Colonic mucosa (tissue), 4 donors: Measurements from ENCODE around the gene CENPV. TPM values are rescaled to one million over a fixed set of nuclear protein-coding genes. Genes with fewer than 3 reads are reported as not detected.

ENCODE experiments used
- DNase-seq: peaks from one replicate; pipeline ENCODE4 v3.0.0-alpha.2; 2020
- H3K27ac ChIP-seq: fragments of 200-600 bp; one replicate; pipeline ENCODE4 v1.8.0; 2021
- H3K27me3 ChIP-seq: fragments of 200-600 bp; one replicate; pipeline ENCODE4 v1.8.0; 2021
- H3K36me3 ChIP-seq: fragments of 200-600 bp; one replicate; pipeline ENCODE4 v1.8.0; 2021
- H3K4me1 ChIP-seq: fragments of 200-600 bp; one replicate; pipeline ENCODE4 v1.8.0; 2021; ENCODE audit warnings: mild to moderate bottlenecking
- H3K4me3 ChIP-seq: fragments of 200-600 bp; one replicate; pipeline ENCODE4 v1.8.0; 2021
- H3K9ac ChIP-seq, 2 donors: one replicate each; pipeline ENCODE4 v1.7.0; 2013; ENCODE audit warnings: control low read depth in 2 of 2, low read depth in 2 of 2, low read length in 2 of 2
- H3K9me3 ChIP-seq: fragments of 200-600 bp; one replicate; pipeline ENCODE4 v1.8.0; 2021
- CTCF ChIP-seq: fragments of 200-600 bp; IDR thresholded peaks from one replicate; pipeline ENCODE4 v1.8.0; 2022; ENCODE audit warnings: antibody characterized with exemption, mild to moderate bottlenecking
- intact Hi-C: fragments of 100-400 bp; cut with DNase I; formaldehyde crosslinking; loops from one replicate; pipeline ENCODE4 v1.14.1; 2022
- total RNA-seq, 2 donors: library from RNA; stranded (reverse); fragmentation: NEBNext Ultra II Directional in 1 of 2; extraction: Animal tissue kit (Norgen Biotek cat#: 25700) in 1 of 2; gene quantifications; one replicate each; pipeline ENCODE4 v1.2.1, GENCODE V29; 2021
- donor health status: healthy.
- donor health status: DM: no; HTN: no; CAD: no.
- donor health status: DM: no; HTN: no; CAD: no.

Gene CENPV
- total RNA-seq, 2 donors from 2014 or later: 60.6 to 77.4 TPM

- H3K27ac ChIP-seq: no peak overlapping the region
- DNase-seq: no peak
Measured at GRCh38 chr17:16364625-16365024, 11.4 kb upstream of the CENPV start.

GRCh38 chr17:16363749-16364536 lies 10.7 kb upstream of the CENPV start:
- H3K4me3 ChIP-seq: no peak overlapping the region
- H3K9ac ChIP-seq: no peak overlapping the region
- peak; percentile 85 for DNase-seq
- H3K9me3 ChIP-seq: no peaks in the 10 kb centered on the region
- H3K27ac ChIP-seq: no peak overlapping the region
- no peaks in the 10 kb centered on the region for H3K36me3 ChIP-seq
- H3K27me3 ChIP-seq: no peaks in the 10 kb centered on the region
- no peaks in the 10 kb centered on the region for H3K4me1 ChIP-seq
- TF ChIP-seq CTCF: peak; percentile 90
- intact Hi-C loops: loop anchor here (10.0 kb wide), 2 partner anchors 51 to 161 kb away; partner anchors contain the start of gene TRPV2

More at GRCh38 chr17:16364625-16365024, 11.4 kb upstream of the CENPV start:
- Histone ChIP-seq H3K27me3 (no peaks in the 10 kb centered on the region), H3K36me3 (no peaks in the 10 kb centered on the region), H3K9ac (no peak overlapping the region), H3K4me1 (no peaks in the 10 kb centered on the region), H3K4me3 (no peak overlapping the region), H3K9me3 (no peaks in the 10 kb centered on the region)
- no peak for TF ChIP-seq CTCF
- intact Hi-C loops: loop anchor here (10.0 kb wide), 2 partner anchors 50 to 160 kb away; partner anchors contain the start of gene TRPV2

GRCh38 chr17:16361874-16362273 lies 8.6 kb upstream of the CENPV start:
- Histone ChIP-seq H3K4me1 (no peaks in the 10 kb centered on the region), H3K27me3 (no peaks in the 10 kb centered on the region), H3K9ac (no peak overlapping the region), H3K9me3 (no peaks in the 10 kb centered on the region), H3K27ac (no peak overlapping the region), H3K4me3 (no peak overlapping the region), H3K36me3 (no peaks in the 10 kb centered on the region)
- intact Hi-C loops: loop anchor here (10.0 kb wide), 2 partner anchors 53 to 163 kb away; partner anchors contain the start of gene TRPV2
- DNase-seq: no peak
- no peak for TF ChIP-seq CTCF

GRCh38 chr17:16358394-16358793 lies 5.1 kb upstream of the CENPV start:
- no peaks in the 10 kb centered on the region for H3K9me3 ChIP-seq
- H3K9ac ChIP-seq: no peak overlapping the region
- H3K27me3 ChIP-seq: no peaks in the 10 kb centered on the region
- no peak overlapping the region for H3K27ac ChIP-seq
- no peak for DNase-seq
- intact Hi-C loops: no loop called here
- H3K4me1 ChIP-seq: no peaks in the 10 kb centered on the region
- TF ChIP-seq CTCF: no peak
- H3K36me3 ChIP-seq: no peaks in the 10 kb centered on the region
- H3K4me3 ChIP-seq: no peak overlapping the region

- Histone ChIP-seq H3K4me3 (no peak overlapping the region), H3K27me3 (no peaks in the 10 kb centered on the region), H3K4me1 (no peaks in the 10 kb centered on the region), H3K9me3 (no peaks in the 10 kb centered on the region), H3K9ac (no peak overlapping the region), H3K36me3 (peaks cover 2% of the 10 kb centered on the region), H3K27ac (no peak overlapping the region)
- intact Hi-C loops: no loop called here
- TF ChIP-seq CTCF: no peak
- no peak for DNase-seq
Measured at GRCh38 chr17:16354585-16354984, 1.3 kb upstream of the CENPV start.
